Subcutaneous adipose tissue (tissue), 4 donors: ENCODE measurements around the gene GPR63. TPM values are rescaled to one million over a fixed set of nuclear protein-coding genes. Genes with fewer than 3 reads are reported as not detected.

ENCODE experiments used
- total RNA-seq, 4 donors: library from RNA; depleted of rRNA; stranded (reverse); fragments of >200 nt; gene quantifications; one replicate each; pipeline ENCODE4 v1.1.0, GENCODE V29; 2016
- TF ChIP-seq, protein P1 (sequence below): fragments of 450-650 bp; IDR thresholded peaks from one replicate; pipeline ENCODE4 v1.5.1; 2016; ENCODE audit warnings: low read depth, mild to moderate bottlenecking, control low read depth, antibody characterized with exemption, moderate library complexity

The GPR63 gene
- total RNA-seq, 4 donors from 2014 or later: 0.19 to 0.34 (median 0.27) TPM

DNA sequence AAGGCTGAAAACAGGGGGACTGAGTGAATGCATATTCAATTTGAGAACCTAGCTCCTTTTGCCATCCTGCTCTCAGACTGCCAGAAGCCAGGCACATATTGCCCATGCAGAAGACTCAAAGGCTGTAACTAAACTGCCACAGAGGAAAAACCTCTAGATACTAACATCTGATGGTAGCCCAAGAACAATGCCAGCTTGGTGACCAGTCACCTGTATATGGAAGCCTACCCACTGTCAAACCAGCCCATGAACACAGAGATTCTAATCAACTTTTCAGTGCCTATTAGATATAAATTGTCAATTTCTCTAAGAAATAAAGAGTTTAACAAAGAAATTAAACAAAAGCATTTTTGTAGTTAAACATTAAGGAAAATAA is 34.2 kb downstream of the GPR63 start:
- TF ChIP-seq, protein P1, sequence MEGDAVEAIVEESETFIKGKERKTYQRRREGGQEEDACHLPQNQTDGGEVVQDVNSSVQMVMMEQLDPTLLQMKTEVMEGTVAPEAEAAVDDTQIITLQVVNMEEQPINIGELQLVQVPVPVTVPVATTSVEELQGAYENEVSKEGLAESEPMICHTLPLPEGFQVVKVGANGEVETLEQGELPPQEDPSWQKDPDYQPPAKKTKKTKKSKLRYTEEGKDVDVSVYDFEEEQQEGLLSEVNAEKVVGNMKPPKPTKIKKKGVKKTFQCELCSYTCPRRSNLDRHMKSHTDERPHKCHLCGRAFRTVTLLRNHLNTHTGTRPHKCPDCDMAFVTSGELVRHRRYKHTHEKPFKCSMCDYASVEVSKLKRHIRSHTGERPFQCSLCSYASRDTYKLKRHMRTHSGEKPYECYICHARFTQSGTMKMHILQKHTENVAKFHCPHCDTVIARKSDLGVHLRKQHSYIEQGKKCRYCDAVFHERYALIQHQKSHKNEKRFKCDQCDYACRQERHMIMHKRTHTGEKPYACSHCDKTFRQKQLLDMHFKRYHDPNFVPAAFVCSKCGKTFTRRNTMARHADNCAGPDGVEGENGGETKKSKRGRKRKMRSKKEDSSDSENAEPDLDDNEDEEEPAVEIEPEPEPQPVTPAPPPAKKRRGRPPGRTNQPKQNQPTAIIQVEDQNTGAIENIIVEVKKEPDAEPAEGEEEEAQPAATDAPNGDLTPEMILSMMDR: no peak

DNA sequence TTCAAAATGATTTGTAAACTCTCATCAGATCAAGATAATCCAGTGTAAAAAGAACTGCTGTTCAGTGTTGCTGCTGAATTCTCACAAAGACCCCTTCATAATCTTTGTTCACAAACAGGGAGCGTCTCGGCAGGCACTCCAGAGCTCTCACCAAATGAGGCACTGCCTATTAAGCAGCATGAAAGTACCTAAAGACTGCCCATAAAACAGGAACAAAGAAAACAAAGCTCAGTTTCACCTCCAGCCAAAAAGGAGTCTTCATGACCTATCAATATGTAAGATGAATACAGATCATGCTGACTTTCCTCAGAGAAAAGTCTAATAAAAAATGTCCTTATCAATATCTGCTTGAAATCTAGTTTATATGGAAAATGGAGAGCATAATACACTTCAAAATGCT is 41.8 kb downstream of the GPR63 start:
- TF ChIP-seq, protein P1: no peak

DNA sequence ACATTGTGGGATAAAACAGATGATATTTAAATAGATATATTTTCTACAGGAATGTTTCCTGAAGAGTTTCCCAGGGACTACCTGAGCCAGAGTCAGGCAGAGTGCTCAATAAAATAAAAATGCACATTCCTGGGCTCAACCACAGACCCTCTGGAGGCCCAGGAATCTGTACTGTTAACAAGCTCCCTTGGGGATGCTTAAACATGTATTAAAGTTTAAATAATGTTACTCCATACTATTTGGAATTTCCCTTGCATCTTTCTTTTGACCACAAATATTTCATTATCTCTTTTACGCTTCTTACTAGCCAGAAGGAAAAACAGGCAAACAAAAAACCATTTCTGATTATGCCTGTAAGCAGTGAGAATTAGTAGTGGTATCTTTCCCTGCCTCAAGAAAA is 42.3 kb downstream of the GPR63 start:
- TF ChIP-seq, protein P1: no peak

DNA sequence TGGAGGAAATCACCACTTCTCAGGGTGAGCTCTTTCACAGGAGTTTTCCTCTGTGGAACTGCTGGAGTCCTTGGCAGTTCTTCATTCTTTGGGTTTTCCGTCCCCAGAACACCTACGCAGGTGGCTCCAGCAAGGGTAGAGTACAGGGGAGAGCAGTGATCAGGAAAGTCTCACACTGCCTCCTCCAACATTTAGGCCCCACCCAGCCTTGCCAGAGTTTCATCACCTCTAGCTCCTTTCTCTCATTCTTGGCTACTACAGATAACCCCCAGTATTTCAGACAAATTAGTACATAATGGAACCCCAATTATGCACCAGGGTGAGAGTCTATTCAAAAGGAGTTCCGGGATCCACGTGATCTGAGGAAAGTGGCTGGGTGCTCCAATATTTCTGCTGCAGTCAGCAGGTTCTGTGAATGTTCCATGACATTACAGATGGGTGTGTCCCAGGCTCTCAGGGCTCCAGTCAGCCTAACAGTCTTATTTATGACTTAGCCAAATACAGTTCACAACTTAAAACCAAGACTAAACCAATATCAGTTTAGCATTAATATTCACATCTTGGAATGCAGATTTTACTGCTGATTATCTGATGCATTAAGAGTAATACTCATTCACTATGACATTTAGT is 44.6 kb downstream of the GPR63 start:
- TF ChIP-seq, protein P1: no peak

DNA sequence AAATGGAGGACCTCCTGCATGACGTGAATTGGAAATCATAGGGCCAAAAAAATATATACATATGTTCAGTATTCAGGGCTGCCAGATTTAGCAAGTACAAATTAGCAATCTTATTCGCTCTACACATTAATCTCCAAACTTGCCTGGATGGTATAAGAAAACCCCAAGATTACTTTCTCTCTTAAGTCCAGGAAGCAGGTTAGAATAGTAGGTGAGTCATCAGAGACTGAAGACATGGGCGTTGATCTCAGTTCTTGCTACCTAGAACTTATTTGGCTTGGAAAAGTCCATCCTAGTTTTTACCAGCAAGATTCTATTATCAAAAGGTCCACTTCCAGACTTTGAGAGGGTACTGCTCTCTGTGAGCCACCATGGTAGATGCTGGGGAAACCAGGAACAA is 47.4 kb downstream of the GPR63 start:
- TF ChIP-seq, protein P1: no peak

DNA sequence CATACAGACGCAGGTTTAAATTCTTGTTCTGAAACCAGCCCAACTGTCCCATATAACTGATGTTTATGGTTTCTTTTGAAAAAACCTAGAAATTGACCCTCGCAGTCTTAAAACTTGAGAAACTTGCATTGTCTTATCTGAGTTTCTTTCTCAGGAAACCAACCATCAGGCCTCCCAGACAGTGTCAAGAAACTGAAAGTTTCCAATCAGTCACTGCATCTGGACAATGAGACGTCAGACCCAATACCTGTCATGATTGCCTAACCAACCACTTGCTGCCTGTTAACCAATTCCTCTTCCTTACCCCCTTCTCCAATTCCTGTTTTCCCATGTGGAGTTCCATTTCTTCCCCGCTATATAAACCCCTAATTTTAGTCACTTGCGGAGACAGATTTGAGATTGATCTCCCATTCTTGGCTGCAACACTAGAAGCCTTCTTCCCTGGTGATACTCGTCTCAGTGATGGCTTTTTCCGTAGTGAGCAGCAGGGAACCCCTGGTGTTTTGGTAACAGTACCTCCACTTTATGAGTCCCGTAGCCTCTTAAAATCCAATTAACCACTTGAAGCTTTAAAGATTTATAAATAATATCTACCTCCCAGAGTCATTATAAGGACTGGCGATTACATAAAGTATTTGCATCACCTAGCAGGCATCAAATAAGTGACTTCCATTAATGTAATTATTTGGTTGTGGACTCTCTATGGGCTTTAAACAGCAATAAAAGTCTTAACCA is 49.3 kb downstream of the GPR63 start:
- TF ChIP-seq, protein P1: no peak

DNA sequence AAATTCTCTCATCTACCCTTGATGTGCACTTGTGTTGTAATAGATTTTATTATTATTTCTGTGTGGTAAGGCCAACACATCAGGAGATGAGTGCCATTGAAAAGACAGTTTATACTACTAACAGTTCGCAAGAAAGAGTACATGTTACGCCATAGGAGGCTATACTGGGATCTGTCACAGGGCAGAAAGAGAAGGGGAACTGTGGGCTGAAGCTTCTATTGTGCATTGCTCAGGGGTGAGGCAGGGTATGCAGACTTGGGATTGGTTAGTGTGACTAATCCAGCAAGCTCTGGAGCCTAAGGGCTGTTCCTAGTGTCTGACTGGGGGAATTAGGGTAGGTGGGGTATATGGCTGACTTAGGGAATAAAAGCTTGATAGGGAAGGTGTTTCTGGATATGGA is 50.9 kb downstream of the GPR63 start:
- TF ChIP-seq, protein P1: no peak
